Inferior parietal cortex (tissue), 1 donor: Measurements from ENCODE around the gene BABAM2.

Source experiments
- DNase-seq: peaks from one replicate; pipeline ENCODE4 v3.0.0-alpha.2; 2016; ENCODE audit errors: extremely low spot score

Gene BABAM2

DNA sequence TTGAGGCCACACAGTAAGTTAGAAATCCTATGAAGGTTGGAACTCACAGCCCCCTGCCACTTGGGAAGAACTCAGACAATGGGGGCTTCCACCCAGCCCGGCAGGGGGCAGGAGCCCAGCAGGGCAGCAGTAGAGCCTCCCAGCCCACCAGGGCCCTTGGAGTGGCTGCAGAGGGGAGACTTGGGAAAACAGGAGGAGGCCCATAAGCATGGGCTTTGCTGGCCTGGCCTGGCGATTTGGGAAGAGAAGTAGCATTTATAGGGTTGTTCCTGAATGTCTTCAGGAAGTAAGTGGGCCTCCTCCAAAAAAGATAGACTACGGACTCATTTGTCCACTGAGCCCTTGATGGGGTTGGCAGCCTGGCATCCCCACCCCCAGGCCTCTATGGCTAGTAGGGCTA lies 484.7 kb downstream of the BABAM2 start:
- no peak for DNase-seq

- DNase-seq: no peak
Observed at GRCh38 chr2:28375742-28376631, 485.5 kb downstream of the BABAM2 start.

DNA sequence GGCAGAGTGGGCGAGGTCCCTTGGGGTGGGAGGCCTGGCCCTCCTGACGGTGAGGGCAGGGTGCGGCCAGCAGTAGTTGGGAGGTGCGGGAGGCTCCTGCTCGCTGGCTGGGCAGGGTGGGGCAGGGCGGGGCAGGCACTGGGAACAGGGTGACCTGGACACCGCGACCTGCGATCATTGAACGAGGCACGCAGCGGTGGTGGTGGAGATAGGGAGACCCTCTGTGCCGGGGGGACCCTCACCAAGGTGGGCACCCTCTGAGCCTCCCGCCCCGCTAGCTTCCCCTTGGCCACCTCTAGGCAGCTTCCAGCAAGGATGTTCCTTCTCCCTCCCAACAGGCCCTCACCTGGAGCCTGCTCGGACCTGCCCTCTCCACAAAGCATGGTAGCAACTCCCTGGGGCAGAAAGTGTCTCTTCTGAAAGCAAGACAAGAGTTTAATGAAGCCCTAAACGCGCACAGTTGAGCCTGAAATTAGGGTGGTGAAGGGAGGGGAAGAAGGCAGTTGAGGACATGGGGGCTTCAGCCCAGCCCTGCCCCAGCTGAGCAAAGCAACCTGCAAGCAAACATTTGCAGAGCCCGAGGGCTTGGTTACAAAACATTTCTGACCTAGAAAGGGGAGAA lies 486.8 kb downstream of the BABAM2 start:
- DNase-seq: no peak

GRCh38 chr2:28377984-28378678 lies 487.6 kb downstream of the BABAM2 start:
- DNase-seq: no peak

GRCh38 chr2:28378679-28379584 lies 488.4 kb downstream of the BABAM2 start:
- DNase-seq: no peak

DNA sequence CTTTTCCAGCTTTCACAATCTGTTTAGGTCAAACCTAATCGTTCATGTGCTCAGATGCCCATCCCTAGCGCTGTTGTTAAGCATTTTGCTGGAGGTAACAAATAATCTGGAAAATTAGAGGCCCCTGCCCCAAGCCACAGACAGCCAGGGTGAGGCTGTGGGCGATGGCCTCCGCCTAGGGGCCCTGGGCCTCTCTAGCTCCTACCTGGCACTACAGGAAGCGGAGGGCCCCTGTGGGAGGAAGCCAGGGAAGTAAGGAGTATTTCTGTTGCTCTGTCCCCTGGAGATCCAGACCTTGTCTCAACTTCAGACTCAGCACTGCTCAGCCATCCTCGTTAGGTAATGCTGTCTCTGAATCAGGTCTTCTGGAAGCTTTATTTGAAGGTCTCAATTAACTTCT lies 489.7 kb downstream of the BABAM2 start:
- no peak for DNase-seq

GRCh38 chr2:28381225-28382180 lies 491.0 kb downstream of the BABAM2 start:
- no peak for DNase-seq

- DNase-seq: no peak
Observed at GRCh38 chr2:28382755-28383154, 492.2 kb downstream of the BABAM2 start.

- DNase-seq: no peak
Observed at GRCh38 chr2:28387082-28387960, 496.8 kb downstream of the BABAM2 start.
